ENCODE results near the gene MARCHF9.
"Not testable (repeated sequence)": the region's sequence is repeated elsewhere in the genome, so short reads cannot be mapped to it uniquely, and the experiment has no call there.

MARCHF9 gene

DNA sequence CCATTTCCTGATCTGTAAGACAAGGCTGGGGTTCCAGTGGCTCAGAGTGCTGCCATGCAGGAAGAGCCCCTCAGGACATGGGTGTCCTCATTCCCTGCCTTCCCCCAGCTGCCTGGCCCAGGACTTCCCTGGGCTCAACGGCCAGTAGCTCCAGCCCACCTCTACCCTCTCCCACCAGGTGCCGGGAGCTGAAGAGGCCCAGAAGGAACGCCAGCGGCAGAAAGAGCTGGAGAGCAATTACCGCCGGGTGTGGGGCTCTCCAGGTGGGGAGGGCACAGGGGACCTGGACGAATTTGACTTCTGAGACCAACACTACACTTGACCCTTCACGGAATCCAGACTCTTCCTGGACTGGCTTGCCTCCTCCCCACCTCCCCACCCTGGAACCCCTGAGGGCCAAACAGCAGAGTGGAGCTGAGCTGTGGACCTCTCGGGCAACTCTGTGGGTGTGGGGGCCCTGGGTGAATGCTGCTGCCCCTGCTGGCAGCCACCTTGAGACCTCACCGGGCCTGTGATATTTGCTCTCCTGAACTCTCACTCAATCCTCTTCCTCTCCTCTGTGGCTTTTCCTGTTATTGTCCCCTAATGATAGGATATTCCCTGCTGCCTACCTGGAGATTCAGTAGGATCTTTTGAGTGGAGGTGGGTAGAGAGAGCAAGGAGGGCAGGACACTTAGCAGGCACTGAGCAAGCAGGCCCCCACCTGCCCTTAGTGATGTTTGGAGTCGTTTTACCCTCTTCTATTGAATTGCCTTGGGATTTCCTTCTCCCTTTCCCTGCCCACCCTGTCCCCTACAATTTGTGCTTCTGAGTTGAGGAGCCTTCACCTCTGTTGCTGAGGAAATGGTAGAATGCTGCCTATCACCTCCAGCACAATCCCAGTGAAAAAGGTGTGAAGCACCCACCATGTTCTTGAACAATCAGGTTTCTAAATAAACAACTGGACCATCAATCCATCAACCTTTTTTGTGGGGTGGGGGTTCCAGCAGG lies 34.0 kb upstream of the MARCHF9 start:
- Mint-ChIP-seq H3K27me3 (no peaks in the 10 kb centered on the region), H3K36me3 (ENCODE audit: low read depth) (peaks cover 27% of the 10 kb centered on the region), H3K4me1 (ENCODE audit: low read depth) (peaks cover 4% of the 10 kb centered on the region), H3K9me3 (no peaks in the 10 kb centered on the region), H3K4me3 (no peak overlapping the region), H3K27ac (no peak overlapping the region)

DNA sequence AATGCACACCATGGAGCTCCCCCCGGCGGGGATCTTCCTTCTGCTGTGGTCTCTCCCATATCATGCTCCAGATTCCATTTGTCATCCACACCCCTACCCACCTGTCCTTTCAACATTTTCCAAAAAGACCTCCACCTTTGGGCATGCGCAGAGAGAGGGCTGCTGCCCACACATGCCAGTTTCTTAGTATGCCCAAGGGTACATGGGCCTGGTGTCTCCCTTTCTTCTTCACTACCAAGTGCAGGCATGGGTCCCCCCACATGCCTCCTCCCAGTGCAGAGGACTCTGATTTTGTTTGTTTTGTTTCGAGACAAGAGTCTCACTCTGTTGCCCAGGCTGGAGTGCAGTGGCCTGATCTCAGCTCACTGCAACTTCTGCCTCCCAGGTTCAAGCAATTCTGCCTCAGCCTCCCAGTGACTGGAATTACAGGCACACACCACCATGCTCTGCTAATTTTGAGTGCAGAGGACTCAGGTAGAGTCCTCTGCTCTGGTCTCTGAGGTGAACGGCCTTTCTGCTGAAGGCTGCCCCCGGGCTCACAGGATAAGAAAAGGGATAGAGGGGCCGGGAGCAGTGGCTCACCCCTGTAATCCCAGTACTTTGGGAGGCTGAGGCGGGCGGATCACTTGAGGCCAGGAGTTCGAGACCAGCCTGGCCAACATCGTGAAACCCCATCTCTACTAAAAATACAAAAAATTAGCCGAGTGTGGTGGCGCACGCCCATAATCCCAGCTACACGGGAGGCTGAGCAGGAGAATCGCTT lies 32.9 kb upstream of the MARCHF9 start:
- H3K4me3 Mint-ChIP-seq; H3K27me3 Mint-ChIP-seq; H3K4me1 Mint-ChIP-seq (ENCODE audit: low read depth); H3K9me3 Mint-ChIP-seq; H3K27ac Mint-ChIP-seq: not testable (repeated sequence)
- H3K36me3 Mint-ChIP-seq (ENCODE audit: low read depth): peaks cover 30% of the 10 kb centered on the region

DNA sequence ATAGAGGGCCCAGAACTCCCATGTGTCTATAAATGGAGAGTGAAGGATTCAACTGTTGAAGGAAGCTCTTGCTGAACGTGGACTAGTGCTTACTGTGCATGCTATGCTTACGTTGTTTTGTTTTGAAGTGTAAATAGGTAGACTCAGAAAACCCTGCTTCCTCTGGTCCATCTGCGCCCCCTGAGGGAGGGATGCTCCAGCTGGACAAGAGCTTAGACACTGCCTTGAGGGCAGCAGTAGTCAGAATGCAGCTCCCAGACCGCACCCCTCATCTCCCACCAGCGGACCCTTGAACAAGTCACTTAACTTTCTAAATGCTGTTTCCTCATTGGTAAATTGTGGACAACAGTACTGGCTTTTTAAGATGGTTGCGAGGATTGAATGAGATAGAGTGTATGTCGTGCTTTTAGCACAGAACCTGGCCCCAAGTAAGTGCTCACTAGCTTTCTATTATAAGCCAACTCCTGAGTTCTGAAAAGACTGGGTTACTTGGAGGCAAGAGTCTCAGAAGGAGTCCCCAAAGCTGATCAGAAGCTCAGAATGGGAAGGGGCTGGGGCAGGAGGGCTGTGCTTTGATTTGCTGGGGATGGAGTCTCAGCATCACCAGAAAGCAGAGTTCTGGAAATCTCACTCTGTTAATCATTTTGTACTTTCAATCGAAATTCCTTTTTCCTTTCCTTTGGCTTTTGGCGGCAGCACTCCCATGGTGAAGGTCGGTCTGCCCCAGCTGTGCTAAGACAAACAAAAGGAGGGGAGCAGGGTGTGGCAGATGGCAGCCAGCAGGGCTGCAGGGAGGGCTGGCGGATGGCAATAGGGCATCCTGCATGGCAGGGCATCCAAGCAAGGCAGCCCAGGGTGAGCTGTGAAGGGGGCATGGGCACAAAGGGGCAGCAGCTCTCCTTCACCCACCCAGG lies 31.9 kb upstream of the MARCHF9 start:
- H3K36me3 Mint-ChIP-seq (ENCODE audit: low read depth): peaks cover 29% of the 10 kb centered on the region

DNA sequence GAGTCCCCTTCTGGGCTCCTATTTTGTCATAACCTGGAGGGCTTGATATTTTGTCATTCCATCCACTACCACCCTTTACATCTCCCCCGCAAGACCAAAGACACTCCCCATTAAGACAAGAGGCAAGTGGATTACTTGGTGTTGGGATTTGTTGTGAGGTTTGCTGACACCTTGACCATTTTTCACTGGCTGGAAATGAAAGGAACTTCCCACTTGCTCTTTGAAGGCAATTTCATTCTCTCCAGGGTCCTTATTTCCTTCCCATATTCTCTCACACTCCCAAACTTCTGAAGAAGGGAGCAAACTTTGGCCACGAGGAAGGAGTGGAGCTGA lies 31.3 kb upstream of the MARCHF9 start:
- peaks cover 31% of the 10 kb centered on the region for H3K36me3 Mint-ChIP-seq (ENCODE audit: low read depth)
- H3K4me3 Mint-ChIP-seq: no peak overlapping the region
- no peaks in the 10 kb centered on the region for H3K27me3 Mint-ChIP-seq
- peaks cover 4% of the 10 kb centered on the region for H3K4me1 Mint-ChIP-seq (ENCODE audit: low read depth)
- H3K27ac Mint-ChIP-seq: no peak overlapping the region
- H3K9me3 Mint-ChIP-seq: no peaks in the 10 kb centered on the region

More for the DNA sequence above, 31.9 kb upstream of the MARCHF9 start:
- no peak overlapping the region for H3K27ac Mint-ChIP-seq
- H3K4me3 Mint-ChIP-seq: no peak overlapping the region
- H3K27me3 Mint-ChIP-seq: no peaks in the 10 kb centered on the region
- no peaks in the 10 kb centered on the region for H3K9me3 Mint-ChIP-seq
- H3K4me1 Mint-ChIP-seq (ENCODE audit: low read depth): peaks cover 4% of the 10 kb centered on the region

DNA sequence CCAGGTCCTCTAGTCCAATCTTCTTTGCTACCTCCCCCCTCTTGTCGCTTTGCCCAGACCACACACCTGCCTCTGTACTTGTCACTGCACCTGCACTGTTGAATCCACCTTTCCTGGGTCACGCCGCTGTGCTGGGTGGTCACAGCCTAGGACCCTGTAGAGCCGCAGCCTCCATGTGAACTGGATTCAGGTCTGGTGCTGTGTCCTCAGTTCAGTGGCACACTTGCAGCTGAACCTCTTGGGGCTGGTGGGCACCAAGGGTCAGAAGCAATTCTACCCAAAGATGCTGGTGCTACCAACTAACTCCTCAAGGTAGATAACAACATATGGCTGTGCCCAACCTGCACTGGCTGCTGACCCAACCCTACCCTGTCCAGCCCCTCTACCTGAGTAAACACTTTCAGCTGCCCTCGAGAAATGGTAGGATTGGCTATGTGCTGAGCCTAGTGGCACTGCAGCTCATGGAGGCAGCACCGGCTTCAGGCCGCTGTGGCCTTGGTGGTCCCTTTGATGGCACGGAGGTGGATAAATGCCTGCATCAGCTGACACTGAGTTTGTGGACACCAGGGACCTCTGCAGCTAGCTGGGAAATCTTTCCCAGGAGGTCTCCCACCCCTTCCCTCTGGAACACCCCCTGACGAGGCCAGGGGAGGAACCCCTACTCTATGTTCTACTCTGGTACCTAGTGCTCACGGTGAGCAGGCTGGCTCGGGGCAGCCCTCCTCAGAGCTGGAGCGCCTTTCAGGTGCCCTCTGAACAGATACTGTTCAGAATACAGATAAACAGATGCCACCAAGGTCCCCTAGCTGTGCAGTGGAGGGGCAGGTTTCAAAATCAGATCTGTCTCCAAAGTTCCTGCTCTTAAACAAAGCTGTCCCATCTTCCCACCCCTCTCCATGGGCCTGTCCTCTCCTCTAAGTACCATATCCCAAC lies 30.6 kb upstream of the MARCHF9 start:
- Mint-ChIP-seq H3K36me3 (ENCODE audit: low read depth) (peaks cover 27% of the 10 kb centered on the region), H3K27me3 (no peaks in the 10 kb centered on the region), H3K9me3 (no peaks in the 10 kb centered on the region), H3K27ac (no peak overlapping the region), H3K4me3 (no peak overlapping the region), H3K4me1 (ENCODE audit: low read depth) (peaks cover 4% of the 10 kb centered on the region)

DNA sequence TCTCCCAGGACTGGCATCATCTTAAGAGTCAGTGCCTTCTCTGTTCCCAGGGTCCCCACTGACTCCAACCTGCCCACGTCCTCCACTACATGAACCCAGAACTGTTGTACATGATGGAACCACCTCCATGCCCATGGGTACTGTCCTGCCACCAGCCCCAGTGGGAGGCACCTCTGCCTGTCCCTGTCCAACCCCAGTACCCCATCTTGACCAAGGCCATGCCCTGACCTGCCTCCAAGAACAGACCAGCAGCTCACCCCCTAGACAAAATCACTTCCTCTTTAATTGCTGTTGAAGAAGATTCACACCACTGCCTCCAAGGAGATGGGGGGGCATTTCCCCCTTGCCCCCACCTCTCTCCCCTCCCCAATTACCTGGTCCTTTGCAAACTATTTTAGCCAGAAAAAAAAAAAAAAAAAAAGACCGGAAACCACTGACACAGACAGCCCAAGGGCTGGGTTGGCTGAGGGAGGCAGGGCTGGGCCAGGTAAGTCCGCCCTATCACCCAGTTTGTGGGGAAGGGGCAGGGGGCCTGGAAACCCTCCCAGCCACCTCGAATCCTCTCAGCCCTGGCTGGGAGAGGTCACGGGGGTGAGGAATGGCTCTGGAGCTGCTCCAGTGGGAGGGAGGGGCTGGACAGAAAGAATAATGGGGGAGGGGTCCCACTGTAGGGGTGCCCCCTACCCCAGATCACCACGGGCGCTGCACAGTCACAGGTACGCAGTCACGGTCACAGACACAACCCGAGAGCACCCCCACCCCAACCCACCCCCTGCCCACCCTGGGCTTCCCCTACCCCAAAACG lies 29.8 kb upstream of the MARCHF9 start:
- peaks cover 27% of the 10 kb centered on the region for H3K36me3 Mint-ChIP-seq (ENCODE audit: low read depth)
- no peaks in the 10 kb centered on the region for H3K27me3 Mint-ChIP-seq
- H3K4me3 Mint-ChIP-seq: no peak overlapping the region
- peaks cover 4% of the 10 kb centered on the region for H3K4me1 Mint-ChIP-seq (ENCODE audit: low read depth)
- no peaks in the 10 kb centered on the region for H3K9me3 Mint-ChIP-seq
- no peak overlapping the region for H3K27ac Mint-ChIP-seq

DNA sequence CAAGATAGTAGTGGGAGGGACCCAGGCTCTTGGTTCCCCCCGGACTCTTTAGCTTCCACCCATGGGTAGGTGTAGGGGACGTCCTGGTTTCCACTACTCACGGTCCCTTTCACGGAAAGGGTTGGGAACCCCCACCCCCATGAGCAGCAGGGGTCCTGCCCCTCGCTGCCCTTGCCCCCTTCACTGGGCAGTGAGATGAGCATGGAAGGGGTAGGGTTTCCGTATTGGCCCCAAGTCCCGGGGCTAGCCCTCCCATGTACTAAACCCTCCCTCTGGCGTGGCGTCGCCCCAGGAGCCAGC lies 29.1 kb upstream of the MARCHF9 start:
- H3K27ac Mint-ChIP-seq: no peak overlapping the region
- no peaks in the 10 kb centered on the region for H3K9me3 Mint-ChIP-seq
- H3K4me1 Mint-ChIP-seq (ENCODE audit: low read depth): peaks cover 4% of the 10 kb centered on the region
- peaks cover 34% of the 10 kb centered on the region for H3K36me3 Mint-ChIP-seq (ENCODE audit: low read depth)
- H3K27me3 Mint-ChIP-seq: no peaks in the 10 kb centered on the region
- no peak overlapping the region for H3K4me3 Mint-ChIP-seq

DNA sequence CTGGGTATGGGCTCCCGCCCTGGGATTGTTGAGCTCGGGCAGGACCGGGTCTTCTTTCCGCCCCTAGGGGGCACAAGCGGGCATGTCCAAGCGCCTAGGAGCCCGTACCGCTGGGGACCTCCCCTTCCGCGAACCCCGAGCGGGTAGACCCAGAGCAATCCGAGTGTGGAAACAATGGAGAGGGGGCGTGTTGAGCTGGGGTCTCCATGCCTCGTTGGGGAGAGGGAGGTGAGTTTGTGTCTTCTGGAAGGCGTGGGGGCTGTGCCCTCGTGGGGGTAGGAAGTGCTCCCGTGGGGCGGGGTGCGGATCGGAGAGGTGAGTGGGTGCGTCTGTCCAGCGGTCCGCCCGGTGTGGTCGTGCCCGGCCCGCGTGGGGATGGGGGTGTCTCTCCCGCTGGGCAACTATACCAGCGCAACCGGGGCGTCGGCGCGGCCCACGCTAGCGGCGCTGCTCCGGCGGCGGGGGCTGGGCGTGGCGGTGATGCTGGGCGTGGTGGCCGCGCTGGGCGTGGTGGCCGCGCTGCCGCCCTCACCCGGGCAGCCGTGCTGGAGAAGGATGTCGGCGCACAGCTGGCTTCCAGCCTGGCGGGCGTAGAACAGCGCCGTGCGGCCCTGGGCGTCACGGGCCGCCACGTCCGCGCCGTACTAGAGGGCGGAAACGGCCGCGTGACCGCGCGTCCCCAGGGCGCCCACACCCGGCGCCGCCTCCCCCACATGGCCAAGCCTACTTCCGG lies 28.6 kb upstream of the MARCHF9 start:
- Mint-ChIP-seq H3K36me3 (ENCODE audit: low read depth) (peaks cover 36% of the 10 kb centered on the region), H3K27ac (no peak overlapping the region), H3K9me3 (no peaks in the 10 kb centered on the region), H3K27me3 (no peaks in the 10 kb centered on the region), H3K4me3 (no peak overlapping the region), H3K4me1 (ENCODE audit: low read depth) (peaks cover 4% of the 10 kb centered on the region)

DNA sequence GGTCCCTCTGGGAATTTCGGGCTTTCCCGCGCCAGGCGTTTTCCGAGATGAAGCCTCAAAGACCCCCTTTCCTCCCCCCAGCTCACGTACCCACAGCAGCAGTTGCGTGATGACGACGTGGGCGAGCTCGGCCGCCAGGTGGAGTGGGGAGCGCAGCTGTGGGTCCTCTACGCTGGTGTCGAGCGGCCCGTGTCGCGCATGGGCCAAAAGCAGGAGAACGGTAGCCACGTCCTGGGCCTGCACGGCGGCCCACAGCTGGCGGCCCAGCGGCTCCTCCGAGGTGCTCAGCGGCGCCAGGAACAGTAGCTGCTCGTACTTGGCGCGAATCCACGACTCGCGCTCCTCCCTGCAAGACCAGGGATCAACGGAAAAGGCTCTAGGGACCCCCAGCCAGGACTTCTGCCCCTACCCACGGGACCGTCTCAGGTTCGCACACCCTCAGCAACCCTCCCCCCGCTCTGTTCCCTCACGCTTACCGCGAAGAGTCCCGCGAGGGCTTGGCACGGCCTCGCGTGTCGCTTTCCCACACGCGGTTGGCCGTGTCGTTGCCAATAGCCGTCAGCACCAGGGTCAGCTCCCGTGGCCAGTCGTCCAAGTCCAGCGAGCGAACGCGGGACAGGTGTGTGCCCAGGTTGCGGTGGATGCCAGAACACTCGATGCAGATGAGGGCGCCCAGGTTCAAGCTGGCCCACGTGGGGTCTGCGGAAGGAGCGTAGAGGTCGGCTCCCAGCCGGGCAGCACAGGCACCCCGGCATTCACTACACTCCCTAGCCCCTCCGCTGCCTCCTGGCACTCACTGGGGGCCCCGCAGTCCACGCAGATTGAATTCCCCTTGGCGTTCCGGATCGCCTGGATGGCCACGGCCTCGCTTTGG lies 27.8 kb upstream of the MARCHF9 start:
- H3K36me3 Mint-ChIP-seq (ENCODE audit: low read depth): peaks cover 34% of the 10 kb centered on the region
- no peak overlapping the region for H3K27ac Mint-ChIP-seq
- H3K9me3 Mint-ChIP-seq: no peaks in the 10 kb centered on the region

DNA sequence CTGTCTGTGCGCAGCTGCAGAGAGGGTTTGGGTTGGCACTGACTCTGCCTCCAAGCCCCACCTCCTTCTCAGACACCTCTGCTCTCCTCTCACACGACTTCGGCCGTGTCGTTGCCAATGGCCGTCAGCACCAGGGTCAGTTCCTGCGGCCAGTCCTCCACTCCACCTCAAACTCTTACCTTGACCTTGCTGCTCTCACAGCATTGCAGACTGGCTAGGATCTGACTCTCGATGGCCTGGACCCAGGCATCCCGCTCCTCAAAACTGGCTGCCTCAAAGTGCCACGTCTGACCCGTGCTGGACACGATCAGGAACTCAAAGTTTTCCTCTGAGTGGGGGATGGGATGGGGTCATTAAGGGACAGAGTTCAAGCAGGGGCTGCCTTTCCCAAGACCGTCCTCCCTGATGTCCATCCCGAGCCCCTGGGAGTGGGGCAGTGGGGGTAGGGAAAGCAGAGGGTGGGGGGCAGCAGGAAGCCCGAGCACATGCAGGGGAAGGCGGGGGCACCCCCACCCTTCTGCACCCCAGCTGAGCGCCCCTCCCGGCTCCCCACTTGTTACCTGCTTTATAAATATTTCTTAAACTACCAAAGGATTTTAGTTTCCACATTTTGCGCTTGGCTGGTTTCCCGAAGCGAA lies 27.0 kb upstream of the MARCHF9 start:
- H3K27ac Mint-ChIP-seq: no peak overlapping the region
- no peak overlapping the region for H3K4me3 Mint-ChIP-seq
- peaks cover 4% of the 10 kb centered on the region for H3K4me1 Mint-ChIP-seq (ENCODE audit: low read depth)
- peaks cover 40% of the 10 kb centered on the region for H3K36me3 Mint-ChIP-seq (ENCODE audit: low read depth)
- no peaks in the 10 kb centered on the region for H3K27me3 Mint-ChIP-seq
- H3K9me3 Mint-ChIP-seq: no peaks in the 10 kb centered on the region

More for the DNA sequence above, 27.8 kb upstream of the MARCHF9 start:
- Mint-ChIP-seq H3K4me3 (no peak overlapping the region), H3K4me1 (ENCODE audit: low read depth) (peaks cover 4% of the 10 kb centered on the region), H3K27me3 (no peaks in the 10 kb centered on the region)

DNA sequence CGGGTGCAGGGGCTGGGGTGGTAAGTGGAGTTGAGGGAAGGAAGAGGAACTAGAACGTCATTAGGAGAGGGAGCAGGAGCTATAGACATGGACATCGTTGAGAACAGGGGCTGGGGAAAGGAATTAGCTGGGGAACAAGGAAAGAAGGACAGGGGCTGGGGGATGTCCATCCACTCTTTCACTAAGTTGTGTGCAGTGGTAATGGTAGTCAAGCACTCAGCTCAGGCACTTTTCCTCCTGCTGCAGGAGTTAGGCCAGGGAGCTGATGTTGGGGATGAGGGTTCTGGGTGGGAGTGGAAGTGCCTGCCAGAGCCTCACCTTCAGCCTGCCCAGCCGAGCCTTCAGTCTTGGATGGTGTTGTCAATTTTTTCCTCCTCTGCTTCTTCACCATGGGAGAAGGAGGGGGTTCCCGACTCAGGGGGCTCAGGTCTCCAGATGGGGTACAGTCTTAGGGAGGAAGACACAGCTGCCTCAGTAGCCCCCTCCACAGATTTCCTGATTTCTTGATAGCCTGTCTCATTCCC lies 25.5 kb upstream of the MARCHF9 start:
- H3K27me3 Mint-ChIP-seq: no peaks in the 10 kb centered on the region
- no peak overlapping the region for H3K4me3 Mint-ChIP-seq
- H3K27ac Mint-ChIP-seq: no peak overlapping the region
- no peaks in the 10 kb centered on the region for H3K9me3 Mint-ChIP-seq
- H3K36me3 Mint-ChIP-seq (ENCODE audit: low read depth): peaks cover 54% of the 10 kb centered on the region
- H3K4me1 Mint-ChIP-seq (ENCODE audit: low read depth): peaks cover 4% of the 10 kb centered on the region

Measured in stimulated activated naive CD8-positive, alpha-beta T cell treated with anti-CD3 and anti-CD28 coated beads, Interleukin-15, Interleukin-2, amounts not matched to agents 100 ng/mL and 50 ng/mL, for 24 hours (primary cell).